Hypothalamus (tissue), 51 donors: ENCODE results near the gene CHEK1.

Experiments
- DNase-seq, 51 donors: peaks; one replicate each; lab custom pipeline; 2025; lab: John Stamatoyannopoulos, UW

Gene CHEK1

DNA sequence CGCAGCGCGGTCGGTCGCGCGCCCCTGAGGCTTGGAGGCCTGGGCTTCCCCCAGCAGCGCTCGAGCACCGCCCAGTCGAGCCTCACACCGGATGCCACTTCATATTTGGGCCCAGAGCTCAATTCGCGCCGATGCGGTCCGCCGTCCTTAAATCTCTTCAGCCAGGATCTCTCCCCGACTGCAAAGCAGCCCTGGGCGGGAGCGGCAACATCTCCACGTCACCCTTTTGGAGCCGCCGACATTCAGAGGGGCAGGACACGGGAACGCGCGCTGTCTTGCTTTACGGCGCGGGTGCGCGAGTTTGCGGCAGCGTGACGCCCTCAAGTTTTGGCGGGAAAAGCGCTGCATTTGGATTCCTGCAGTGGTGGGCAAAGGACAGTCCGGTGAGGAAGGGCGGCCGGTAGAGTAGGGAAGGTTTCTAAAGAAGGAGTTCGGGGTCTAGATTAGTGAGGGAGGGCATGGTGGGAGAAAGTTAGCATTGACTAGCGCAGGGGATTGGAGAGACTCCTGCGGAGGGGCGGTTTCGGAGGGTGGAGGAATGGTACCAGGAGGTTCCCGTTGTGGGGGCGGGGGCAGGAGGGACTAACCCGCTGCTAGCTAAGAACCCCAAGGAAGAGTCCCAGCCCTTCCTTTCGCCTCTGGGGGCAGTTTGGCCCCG, 796 bp downstream of the CHEK1 start:
- DNase-seq, result peak; percentile 43 to 96 (median 82)

- peak in 6 of 51 donors; percentile 2 to 39 (median 25) for DNase-seq
Measured at GRCh38 chr11:125626288-125626950, 1.5 kb downstream of the CHEK1 start.

GRCh38 chr11:125627236-125627910, 2.4 kb downstream of the CHEK1 start:
- DNase-seq, result no peak

GRCh38 chr11:125637840-125638239, 12.9 kb downstream of the CHEK1 start:
- no peak for DNase-seq

DNA sequence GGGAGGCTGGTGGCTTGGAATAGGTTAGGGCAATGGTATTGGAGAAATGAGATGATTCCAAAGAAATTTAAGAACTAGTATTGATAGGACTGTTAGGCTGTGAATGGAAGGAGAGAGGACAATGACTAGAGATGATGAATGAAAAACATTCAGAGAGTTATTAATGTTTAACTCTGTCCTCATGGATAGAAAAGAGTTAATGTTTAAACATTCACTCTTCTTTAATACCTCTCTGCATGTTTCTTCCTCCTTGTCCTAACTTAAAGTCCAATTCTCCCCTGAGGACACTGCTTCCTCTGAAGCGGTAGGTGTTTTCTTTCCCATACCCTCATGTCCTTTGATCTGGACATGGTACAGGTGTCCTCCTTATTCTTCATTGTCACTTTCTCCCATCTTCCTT, 13.4 kb downstream of the CHEK1 start:
- no peak for DNase-seq

DNA sequence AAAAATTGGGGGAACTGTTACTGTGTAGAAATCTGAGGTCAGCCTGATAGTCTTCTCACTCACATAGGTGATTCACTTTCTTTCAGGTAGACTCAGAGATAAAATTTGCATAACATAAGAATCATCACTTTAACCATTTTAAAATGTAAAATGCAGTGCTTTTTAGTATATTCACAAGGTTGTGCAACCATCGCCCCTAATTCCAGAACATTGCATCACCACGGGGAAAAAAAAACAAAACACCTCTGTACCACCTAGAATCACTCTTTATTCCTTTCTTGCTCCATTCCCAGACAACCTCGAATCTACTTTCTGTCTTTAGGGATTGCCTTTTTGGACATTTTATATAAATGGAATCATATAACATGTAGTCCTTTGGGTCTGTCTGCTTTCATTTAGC, 20.9 kb downstream of the CHEK1 start:
- DNase-seq, result no peak

DNA sequence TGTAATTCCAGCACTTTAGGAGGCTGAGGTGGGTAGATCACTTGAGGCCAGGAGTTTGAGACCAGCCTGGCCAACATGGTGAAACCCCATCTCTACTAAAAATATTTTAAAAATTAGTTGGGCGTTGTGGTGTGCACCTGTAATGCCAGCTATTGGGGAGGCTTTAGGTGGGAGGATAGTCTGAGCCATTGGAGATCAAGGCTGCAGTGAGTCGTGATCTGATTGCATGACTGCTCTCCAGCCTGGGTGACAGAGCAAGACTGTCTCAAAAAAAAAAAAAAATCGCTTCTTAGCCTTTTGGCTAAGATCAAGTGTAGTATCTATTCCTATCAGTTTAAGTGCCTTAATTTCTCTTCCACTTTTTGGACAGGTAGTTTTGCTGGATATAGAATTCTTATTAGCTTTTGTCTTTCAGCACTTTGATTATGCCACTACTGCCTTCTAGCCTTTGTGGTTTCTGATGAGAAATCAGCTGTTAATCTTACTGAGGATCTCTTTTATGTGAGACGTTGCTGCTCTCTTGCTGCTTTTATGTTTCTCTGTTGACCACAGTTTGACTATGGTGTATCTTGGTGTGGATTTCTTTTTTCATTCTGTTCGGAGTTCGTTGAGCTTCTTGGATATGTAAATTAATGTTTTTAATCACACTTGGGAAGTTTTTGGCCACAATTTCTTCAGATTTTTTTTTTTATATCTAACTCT, 24.7 kb downstream of the CHEK1 start:
- no peak for DNase-seq

DNA sequence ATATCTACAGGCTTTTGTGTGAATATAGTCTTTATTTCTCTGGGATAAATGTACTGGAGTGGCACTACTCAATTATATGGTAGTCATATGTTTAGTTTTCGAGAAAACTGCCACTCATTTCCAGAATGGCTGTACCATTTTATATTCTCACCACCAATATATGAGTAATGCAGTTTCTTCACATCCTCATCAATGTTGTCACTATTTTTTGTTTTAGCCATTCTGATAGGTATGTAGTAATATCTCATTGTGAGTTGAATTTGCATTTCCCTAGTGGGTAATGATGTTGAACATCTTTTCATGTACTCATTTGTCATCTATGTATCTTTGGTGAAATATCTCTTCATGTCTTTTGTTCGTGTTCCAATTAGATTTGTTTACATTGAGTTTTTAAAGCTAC, 37.7 kb downstream of the CHEK1 start:
- no peak for DNase-seq

GRCh38 chr11:125663910-125664309, 38.9 kb downstream of the CHEK1 start:
- no peak for DNase-seq

DNA sequence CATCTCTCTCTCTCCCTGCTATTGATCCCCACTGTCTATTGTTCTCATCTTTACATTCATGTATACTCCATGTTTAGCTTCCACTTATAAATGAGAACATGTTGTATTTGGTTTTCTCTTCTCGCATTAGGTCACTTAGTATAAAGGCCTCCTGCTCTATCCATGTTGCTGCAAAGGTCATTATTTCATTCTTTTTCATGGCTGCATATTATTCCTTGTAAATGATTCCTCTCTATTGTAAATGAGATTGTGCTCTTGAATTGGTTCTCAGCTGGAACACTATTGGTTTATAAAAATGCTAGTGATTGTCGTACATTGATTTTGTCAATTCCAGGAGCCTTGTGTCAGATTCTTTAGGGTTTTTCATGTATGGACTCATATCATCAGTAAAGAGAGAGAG, 42.2 kb downstream of the CHEK1 start:
- DNase-seq, result no peak

DNA sequence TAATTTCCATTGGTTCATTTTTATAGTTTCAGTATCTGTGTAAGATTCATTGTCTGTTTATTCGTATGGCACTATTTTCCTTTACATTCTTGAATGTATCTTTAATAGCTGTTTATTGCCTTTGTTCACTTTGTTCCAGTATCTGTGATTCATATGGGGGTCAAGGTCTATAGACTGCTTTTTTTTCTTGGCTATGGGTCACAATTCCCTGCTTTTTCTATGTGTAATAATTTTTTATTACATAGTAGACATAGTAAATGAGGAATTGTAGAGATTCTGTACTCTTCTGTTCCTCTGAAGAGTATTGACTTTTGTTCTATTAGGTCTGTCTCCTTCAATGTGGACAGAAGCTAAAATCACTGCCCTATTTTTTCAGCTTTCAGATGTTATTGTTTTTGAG, 45.2 kb downstream of the CHEK1 start:
- DNase-seq, result no peak

DNA sequence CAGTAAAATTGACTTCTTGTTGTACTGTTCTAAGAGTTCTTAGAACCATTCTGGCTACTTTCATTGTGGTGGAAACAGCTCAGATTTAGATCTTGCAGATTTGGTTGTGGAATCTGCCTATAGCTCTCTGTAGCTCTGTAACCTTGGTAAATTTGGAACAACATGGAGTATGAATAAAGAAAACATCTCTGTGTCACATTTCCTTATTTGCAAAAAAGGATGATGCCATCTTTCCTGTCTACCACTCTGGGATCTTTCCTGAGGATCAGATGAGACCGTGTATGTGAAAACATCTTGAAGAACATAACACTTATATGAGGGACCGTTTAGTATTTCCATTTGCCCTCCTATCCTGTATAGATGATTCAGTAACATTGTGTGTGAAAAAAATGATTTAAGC, 46.6 kb downstream of the CHEK1 start:
- DNase-seq, result no peak

GRCh38 chr11:125674210-125674609, 49.2 kb downstream of the CHEK1 start:
- DNase-seq, result no peak

- no peak for DNase-seq
Measured at GRCh38 chr11:125675196-125675595, 50.2 kb downstream of the CHEK1 start.

DNA sequence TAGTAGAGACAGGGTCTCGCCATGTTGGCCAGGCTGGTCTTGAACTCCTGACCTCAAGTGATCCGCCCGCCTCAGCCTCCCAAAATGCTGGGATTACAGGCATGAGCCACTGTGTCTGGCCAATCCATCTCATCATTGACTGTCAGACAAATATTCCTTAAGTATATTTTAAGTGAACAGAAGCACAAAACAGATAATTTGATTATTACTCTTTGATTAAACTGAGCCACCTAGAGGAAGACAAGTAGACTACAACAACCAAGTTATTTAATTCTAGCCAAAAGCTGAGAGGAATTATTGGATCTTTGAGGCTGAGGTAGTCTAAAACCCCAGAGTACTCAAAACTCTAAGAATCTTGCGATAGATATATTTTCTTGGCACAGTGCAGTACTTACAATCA, 54.4 kb downstream of the CHEK1 start:
- DNase-seq, result no peak

DNA sequence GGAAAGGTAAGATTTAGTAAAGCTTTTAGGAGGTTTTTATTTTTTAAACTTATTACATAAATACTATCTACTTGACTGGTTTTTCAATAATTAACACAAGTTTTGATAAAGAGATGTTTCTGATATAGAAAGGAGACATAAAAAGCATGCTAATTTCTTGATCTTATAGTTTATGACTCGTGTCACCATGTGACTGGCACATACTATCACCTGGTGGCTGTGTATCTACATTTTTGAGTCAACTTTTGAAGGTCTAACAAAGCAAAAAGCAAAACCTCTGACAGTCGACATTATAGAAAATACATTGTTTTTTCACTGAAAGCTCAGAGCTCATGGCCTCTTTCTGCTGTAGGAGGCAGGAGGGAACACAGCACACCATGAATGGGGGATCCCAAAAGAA, 54.9 kb downstream of the CHEK1 start:
- no peak for DNase-seq

GRCh38 chr11:125680747-125681146, 55.8 kb downstream of the CHEK1 start, which contains the start of gene ACRV1:
TSS of gene ACRV1 (minus strand) at chr11:125680847. CDS start at chr11:125680780, 67 bp downstream.
- DNase-seq, result no peak

- no peak for DNase-seq
Measured at GRCh38 chr11:125685228-125685627, 60.3 kb downstream of the CHEK1 start.

DNA sequence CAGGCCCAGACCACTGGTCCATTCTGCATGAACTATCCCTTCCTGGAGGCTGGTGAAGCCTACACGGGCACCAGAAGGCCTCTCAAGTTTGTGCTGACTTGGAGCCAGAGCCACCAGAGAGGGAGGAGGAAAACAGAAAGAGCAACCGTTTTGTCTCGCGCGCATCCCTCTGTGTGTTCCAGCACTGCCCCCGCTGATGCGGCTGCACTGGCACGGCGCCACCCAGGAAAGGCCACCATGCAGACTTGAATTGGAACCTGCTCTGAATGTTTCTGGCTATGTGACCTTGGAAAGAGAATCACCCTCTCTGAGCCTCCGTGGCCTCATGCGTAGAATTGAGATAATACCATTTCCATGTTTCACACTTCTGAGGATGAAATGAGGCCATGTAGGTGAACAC, 63.1 kb downstream of the CHEK1 start:
- no peak for DNase-seq

GRCh38 chr11:125688632-125689031, 63.7 kb downstream of the CHEK1 start:
- DNase-seq, result no peak

DNA sequence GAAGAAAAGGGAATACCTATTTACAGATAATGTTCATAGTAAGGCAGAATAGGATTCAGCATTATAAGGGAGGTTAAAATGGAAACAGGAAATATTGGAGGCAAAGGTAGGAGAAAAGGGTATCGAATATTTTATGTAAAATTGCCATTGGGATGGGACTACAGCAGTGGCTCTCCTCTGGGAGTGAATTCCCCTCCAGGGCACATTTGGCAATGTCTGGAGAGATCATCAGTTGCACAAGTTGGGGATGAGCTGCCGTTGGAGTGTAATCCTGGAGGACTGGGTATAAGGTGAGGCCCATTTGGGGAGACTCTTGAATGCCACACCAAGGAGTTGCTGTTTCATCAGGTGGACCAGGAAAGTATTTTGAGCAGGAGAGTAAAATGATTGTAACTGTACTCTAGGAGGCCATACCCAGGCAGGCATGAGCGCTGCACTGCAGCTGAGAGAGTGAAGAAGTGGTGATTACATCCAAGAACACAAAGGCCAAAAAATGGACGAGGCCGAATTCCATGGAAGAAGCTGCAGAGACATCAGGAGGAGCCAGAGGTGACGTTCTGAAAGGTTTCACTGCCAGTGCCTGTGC, 64.4 kb downstream of the CHEK1 start:
- DNase-seq, result no peak
